GM23338 (cell line): Measurements from ENCODE around the gene MOB2. TPM values are rescaled to one million over a fixed set of nuclear protein-coding genes. Genes with fewer than 3 reads are reported as not detected.

Source experiments
- ATAC-seq: fragments of 200-7000 bp; cut with Tn5 transposase; 3 replicates; pipeline ENCODE4 v1.9.1; 2020
- DNase-seq: peaks from one replicate; pipeline ENCODE4 v3.0.0-alpha.2; 2015; ENCODE audit warnings: low spot score
- H2AFZ ChIP-seq: fragments of 200-600 bp; sonication (generic); 2 replicates; pipeline ENCODE4 v1.8.0; 2016; ENCODE audit warnings: antibody characterized with exemption, mild to moderate bottlenecking, moderate library complexity
- H3F3A ChIP-seq: fragments of 200-600 bp; sonication (generic); replicated peaks from 2 replicates; pipeline ENCODE4 v1.8.0; 2017; ENCODE audit warnings: antibody characterized with exemption, mixed run types, low read depth
- H3K27ac ChIP-seq: fragments of 200-600 bp; sonication (generic); 2 replicates; pipeline ENCODE4 v1.6.1; 2016; ENCODE audit warnings: low read depth
- H3K27me3 ChIP-seq: fragments of 200-600 bp; sonication (generic); 2 replicates; pipeline ENCODE4 v1.8.0; 2016; ENCODE audit warnings: mild to moderate bottlenecking, mixed run types, moderate library complexity; ENCODE audit not compliant: insufficient read depth
- H3K36me3 ChIP-seq: fragments of 200-600 bp; sonication (generic); 2 replicates; pipeline ENCODE4 v1.8.0; 2016; ENCODE audit warnings: mild to moderate bottlenecking; ENCODE audit not compliant: insufficient read depth
- H3K4me1 ChIP-seq: fragments of 200-600 bp; sonication (generic); 2 replicates; pipeline ENCODE4 v1.8.0; 2016; ENCODE audit warnings: mild to moderate bottlenecking, moderate library complexity; ENCODE audit not compliant: insufficient read depth
- H3K4me2 ChIP-seq: fragments of 200-600 bp; sonication (generic); 2 replicates; pipeline ENCODE4 v1.7.1; 2017; ENCODE audit warnings: mixed run types
- H3K4me3 ChIP-seq: fragments of 200-600 bp; sonication (generic); 2 replicates; pipeline ENCODE4 v1.6.1; 2016; ENCODE audit warnings: mixed run types
- H3K79me2 ChIP-seq: fragments of 200-600 bp; sonication (generic); replicated peaks from 2 replicates; pipeline ENCODE4 v1.8.0; 2017; ENCODE audit warnings: mild to moderate bottlenecking; ENCODE audit not compliant: insufficient read depth
- H3K9me2 ChIP-seq: fragments of 200-600 bp; sonication (generic); 2 replicates; pipeline ENCODE4 v1.8.0; 2017; ENCODE audit not compliant: insufficient read depth
- H4K20me1 ChIP-seq: fragments of 200-600 bp; sonication (generic); replicated peaks from 2 replicates; pipeline ENCODE4 v1.8.0; 2017; ENCODE audit warnings: mild to moderate bottlenecking; ENCODE audit not compliant: insufficient read depth
- H3K27ac Mint-ChIP-seq: 2 replicates; pipeline ENCODE4 v1.8.0; 2020; ENCODE audit warnings: inconsistent platforms, mild to moderate bottlenecking, moderate library complexity, mixed read lengths
- H3K27me3 Mint-ChIP-seq: 3 replicates; pipeline ENCODE4 v1.8.0; 2022; ENCODE audit warnings: low read depth, mild to moderate bottlenecking, moderate library complexity, mixed read lengths, inconsistent platforms; ENCODE audit not compliant: insufficient read depth, poor library complexity
- H3K36me3 Mint-ChIP-seq: 3 replicates; pipeline ENCODE4 v1.8.0; 2021; ENCODE audit warnings: low read depth, mild to moderate bottlenecking, inconsistent platforms, moderate library complexity, mixed read lengths
- H3K4me1 Mint-ChIP-seq: 3 replicates; pipeline ENCODE4 v1.8.0; 2020; ENCODE audit warnings: mild to moderate bottlenecking, inconsistent platforms, mixed read lengths
- H3K4me3 Mint-ChIP-seq: 3 replicates; pipeline ENCODE4 v1.8.0; 2021; ENCODE audit warnings: moderate library complexity, mild to moderate bottlenecking, inconsistent platforms, mixed read lengths
- H3K9me3 Mint-ChIP-seq: 3 replicates; pipeline ENCODE4 v1.8.0; 2020; ENCODE audit warnings: moderate library complexity, mild to moderate bottlenecking, inconsistent platforms, mixed read lengths
- CREB1 ChIP-seq: fragments of 250-450 bp; sonication (Bioruptor Pico); IDR thresholded peaks from 2 replicates; pipeline ENCODE4 v1.5.0; 2020; ENCODE audit warnings: low read depth, mild to moderate bottlenecking, moderate library complexity
- CTCF ChIP-seq, 2 experiments: fragments of 200-600 bp in 1 of 2; sonication (generic) in 1 of 2; conservative IDR thresholded peaks; 2 replicates each; pipeline versions ENCODE4 v1.5.1 to v1.6.1; 2016 to 2017; ENCODE audit warnings: antibody characterized with exemption in 2 of 2, low read depth in 2 of 2, mild to moderate bottlenecking in 2 of 2, moderate library complexity in 1 of 2
- ETS1 ChIP-seq: IDR thresholded peaks from 2 replicates; pipeline ENCODE4 v1.6.1; 2016; ENCODE audit warnings: antibody characterized with exemption
- EZH2 ChIP-seq: fragments of 200-600 bp; sonication (generic); IDR thresholded peaks from one replicate; pipeline ENCODE4 v1.8.0; 2017; ENCODE audit warnings: antibody characterized with exemption, mild to moderate bottlenecking, low read depth; ENCODE audit not compliant: unreplicated experiment
- EZH2phosphoT487 ChIP-seq: fragments of 200-600 bp; sonication (generic); IDR thresholded peaks from one replicate; pipeline ENCODE4 v1.8.1; 2018; ENCODE audit warnings: antibody characterized with exemption; ENCODE audit not compliant: unreplicated experiment
- JUNB ChIP-seq: IDR thresholded peaks from one replicate; pipeline ENCODE4 v1.6.1; 2016; ENCODE audit warnings: antibody characterized with exemption; ENCODE audit not compliant: unreplicated experiment
- NANOG ChIP-seq: IDR thresholded peaks from 2 replicates; pipeline ENCODE4 v1.6.1; 2016; ENCODE audit warnings: antibody characterized with exemption, borderline replicate concordance
- POLR2AphosphoS5 ChIP-seq: IDR thresholded peaks from 2 replicates; pipeline ENCODE4 v1.6.1; 2016; ENCODE audit warnings: antibody characterized with exemption, low read depth
- REST ChIP-seq: IDR thresholded peaks from one replicate; pipeline ENCODE4 v1.6.1; 2018; ENCODE audit warnings: antibody characterized with exemption; ENCODE audit not compliant: unreplicated experiment
- STAT1 ChIP-seq: IDR thresholded peaks from one replicate; pipeline ENCODE4 v1.6.1; 2016; ENCODE audit warnings: antibody characterized with exemption; ENCODE audit not compliant: unreplicated experiment
- ZNF114 ChIP-seq: fragments of 250-450 bp; sonication (Bioruptor Pico); IDR thresholded peaks from 2 replicates; pipeline ENCODE4 v1.5.0; 2020; ENCODE audit warnings: mild to moderate bottlenecking, moderate library complexity
- ZNF331 ChIP-seq: fragments of 250-450 bp; sonication (Bioruptor Pico); IDR thresholded peaks from 2 replicates; pipeline ENCODE4 v1.5.0; 2020; ENCODE audit warnings: low read depth, mild to moderate bottlenecking, moderate library complexity
- polyA plus RNA-seq: library from polyadenylated mRNA; unstranded; fragments of >200 nt; fragmentation: Nextera tagmentation; extraction: Ambion mirVana; gene quantifications from 2 replicates; pipeline ENCODE4 v1.2.1, GENCODE V29; 2016
- total RNA-seq: library from RNA; depleted of rRNA; stranded (reverse); fragments of >200 nt; shearing (Covaris generic); gene quantifications from 2 replicates; pipeline ENCODE4 v1.2.3, GENCODE V29; 2014

The MOB2 gene
- total and polyA plus RNA-seq, 2 experiments from 2014 or later: 10.1 to 19.7 TPM

- no peak for TF ChIP-seq ETS1
Observed at GRCh38 chr11:1473786-1474185, 12.8 kb downstream of the MOB2 start (continued).

- no peaks in the 10 kb centered on the region for H3K9me3 Mint-ChIP-seq
- no peak overlapping the region for H3K4me3 Mint-ChIP-seq
- Histone ChIP-seq H3K4me2 (no peak overlapping the region), H3K4me3 (no peak overlapping the region), H3K36me3 (no peaks in the 10 kb centered on the region), H3K79me2 (no peaks in the 10 kb centered on the region), H3K27me3 (no peaks in the 10 kb centered on the region), H3K4me1 (no peaks in the 10 kb centered on the region), H3K27ac (no peak overlapping the region), H3K9me2 (no peaks in the 10 kb centered on the region), H2AFZ (no peak overlapping the region), H4K20me1 (peaks cover 7% of the 10 kb centered on the region), H3F3A (no peaks in the 10 kb centered on the region)
- H3K27me3 Mint-ChIP-seq: peaks cover 2% of the 10 kb centered on the region
- ATAC-seq: no peak
- H3K36me3 Mint-ChIP-seq: no peaks in the 10 kb centered on the region
- no peaks in the 10 kb centered on the region; the same call in 2 of the 3 replicates for H3K4me1 Mint-ChIP-seq
- no peak for DNase-seq
- no peak overlapping the region for H3K27ac Mint-ChIP-seq
- TF ChIP-seq STAT1 (no peak), CTCF (conservative IDR thresholded peaks at IDR 0.05; ENCODE audit: low read depth in 2 of 2) (no peak), EZH2phosphoT487 (no peak), POLR2AphosphoS5 (no peak), CREB1 (CRISPR knock-in tag) (no peak), NANOG (no peak), JUNB (no peak), ETS1 (no peak), EZH2 (no peak), ZNF331 (CRISPR knock-in tag) (no peak), ZNF114 (CRISPR knock-in tag) (no peak), REST (no peak)
Observed at GRCh38 chr11:1473011-1473628, 13.5 kb downstream of the MOB2 start.
